UCSD-AML1 (cell line): Measurements from ENCODE around the gene ALK.

Experiments
- DNase-seq: peaks from one replicate; lab custom pipeline; 2025; ENCODE audit not compliant: unreplicated experiment; lab: John Stamatoyannopoulos, UW

The ALK gene

GRCh38 chr2:29305762-29306161 lies 615.6 kb downstream of the ALK start:
- no peak for DNase-seq

- no peak for DNase-seq
These were observed 616.9 kb downstream of the ALK start for GRCh38 chr2:29304399-29305060.

- DNase-seq = no peak
These were observed 624.8 kb downstream of the ALK start for GRCh38 chr2:29296585-29296984.

- DNase-seq = peak; percentile 26
These were observed 625.5 kb downstream of the ALK start for GRCh38 chr2:29295845-29296244.

- no peak for DNase-seq
These were observed 627.5 kb downstream of the ALK start for GRCh38 chr2:29293830-29294438.

GRCh38 chr2:29290293-29291047 lies 630.9 kb downstream of the ALK start:
- DNase-seq = no peak

- no peak for DNase-seq
These were observed 636.7 kb downstream of the ALK start for GRCh38 chr2:29284671-29285070.

- DNase-seq = no peak
These were observed 639.5 kb downstream of the ALK start for GRCh38 chr2:29281916-29282247.

- DNase-seq = no peak
These were observed 640.1 kb downstream of the ALK start for GRCh38 chr2:29281086-29281915.

GRCh38 chr2:29278966-29279365 lies 642.4 kb downstream of the ALK start:
- no peak for DNase-seq

- DNase-seq = no peak
These were observed 645.2 kb downstream of the ALK start for GRCh38 chr2:29276151-29276550.

GRCh38 chr2:29275186-29275585 lies 646.2 kb downstream of the ALK start:
- no peak for DNase-seq

GRCh38 chr2:29273685-29274611 lies 647.4 kb downstream of the ALK start:
- DNase-seq = no peak

GRCh38 chr2:29273004-29273684 lies 648.2 kb downstream of the ALK start:
- no peak for DNase-seq

GRCh38 chr2:29272311-29272710 lies 649.1 kb downstream of the ALK start:
- DNase-seq = no peak

GRCh38 chr2:29270701-29271121 lies 650.7 kb downstream of the ALK start:
- DNase-seq = no peak

- no peak for DNase-seq
These were observed 651.6 kb downstream of the ALK start for GRCh38 chr2:29269765-29270109.

- DNase-seq = no peak
These were observed 652.2 kb downstream of the ALK start for GRCh38 chr2:29269095-29269764.

- no peak for DNase-seq
These were observed 653.7 kb downstream of the ALK start for GRCh38 chr2:29267720-29268119.
